ENCODE measurements around the gene CCDC142.

- TF ChIP-seq CREB1 (IDR thresholded peaks at IDR 0.05; ENCODE audit: low read depth) (no peak; the same call in none of the 2 replicates), EP300 (IDR thresholded peaks at IDR 0.05; ENCODE audit: borderline replicate concordance) (no peak; the same call in 1 of the 2 replicates), RAD21 (IDR thresholded peaks at IDR 0.05; ENCODE audit: low read depth) (no peak), EGR1 (IDR thresholded peaks at IDR 0.05) (0 out of 2 replicates have a peak, but pooled peaks have one; percentile 36), MAX (IDR thresholded peaks at IDR 0.05) (peak; percentile 81), CEBPB (IDR thresholded peaks at IDR 0.05) (no peak), TEAD4 (IDR thresholded peaks at IDR 0.05) (peak; percentile 69)
Observed at GRCh38 chr2:74529357-74530238, 46.8 kb upstream of the CCDC142 start, which contains the start of the genes AUP1 and HTRA2.
